ENCODE data around the gene RCBTB1. TPM values are rescaled to one million over a fixed set of nuclear protein-coding genes. Genes with fewer than 3 reads are reported as not detected.

The RCBTB1 gene
- total and polyA plus RNA-seq, 10 of the 15 experiments (the other 5 are each of a cell fraction or from before 2014, with no cell fraction given): 5.1 to 13.5 (median 11.2) TPM

DNA sequence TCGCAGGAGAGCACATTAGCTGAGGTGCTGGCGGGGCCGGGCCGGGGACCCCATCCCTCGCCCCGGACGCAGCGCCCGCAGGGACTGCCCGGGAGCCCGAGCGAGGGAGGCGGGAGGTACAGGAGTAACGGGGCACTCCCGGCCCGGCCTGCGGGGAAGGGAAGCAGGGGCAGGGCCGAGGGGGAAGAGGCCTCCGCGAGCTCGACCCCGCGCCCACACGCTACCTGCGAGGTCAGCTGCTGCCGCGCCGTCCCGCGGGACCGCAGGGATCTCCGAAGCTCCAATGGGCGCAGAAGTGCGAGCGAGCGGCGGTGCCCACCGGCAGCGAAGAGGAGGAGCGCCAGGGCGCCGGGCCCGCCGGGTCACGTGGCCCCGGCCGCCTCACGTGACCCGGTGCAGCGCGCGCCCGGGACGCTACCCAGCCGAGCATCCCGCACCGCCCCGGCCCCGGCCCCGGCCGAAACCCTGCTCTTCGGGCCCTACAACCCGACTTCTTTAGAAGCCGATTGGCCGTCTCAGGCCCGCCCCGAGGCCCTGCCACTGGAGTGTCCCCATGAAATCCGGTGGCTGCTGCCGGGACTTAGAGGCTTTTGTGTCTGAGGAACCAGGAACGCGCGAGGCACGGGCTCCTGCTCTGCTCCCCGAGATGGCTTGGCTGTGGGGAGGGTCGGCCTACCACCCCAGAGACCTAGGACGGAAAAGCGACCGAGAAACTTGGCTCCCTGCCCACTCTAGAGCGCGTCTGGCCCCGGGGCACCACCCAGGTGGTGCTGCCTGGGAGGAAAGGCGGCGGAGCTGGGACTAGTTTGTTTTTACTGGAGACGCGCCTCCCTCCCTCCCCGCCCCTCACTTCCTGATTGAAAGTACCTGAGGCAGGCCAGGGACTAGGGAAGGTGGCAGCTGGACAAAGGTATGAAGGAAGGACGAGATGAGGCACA, at the start of gene RCBTB1 (continued):
- TF ChIP-seq, protein P1, sequence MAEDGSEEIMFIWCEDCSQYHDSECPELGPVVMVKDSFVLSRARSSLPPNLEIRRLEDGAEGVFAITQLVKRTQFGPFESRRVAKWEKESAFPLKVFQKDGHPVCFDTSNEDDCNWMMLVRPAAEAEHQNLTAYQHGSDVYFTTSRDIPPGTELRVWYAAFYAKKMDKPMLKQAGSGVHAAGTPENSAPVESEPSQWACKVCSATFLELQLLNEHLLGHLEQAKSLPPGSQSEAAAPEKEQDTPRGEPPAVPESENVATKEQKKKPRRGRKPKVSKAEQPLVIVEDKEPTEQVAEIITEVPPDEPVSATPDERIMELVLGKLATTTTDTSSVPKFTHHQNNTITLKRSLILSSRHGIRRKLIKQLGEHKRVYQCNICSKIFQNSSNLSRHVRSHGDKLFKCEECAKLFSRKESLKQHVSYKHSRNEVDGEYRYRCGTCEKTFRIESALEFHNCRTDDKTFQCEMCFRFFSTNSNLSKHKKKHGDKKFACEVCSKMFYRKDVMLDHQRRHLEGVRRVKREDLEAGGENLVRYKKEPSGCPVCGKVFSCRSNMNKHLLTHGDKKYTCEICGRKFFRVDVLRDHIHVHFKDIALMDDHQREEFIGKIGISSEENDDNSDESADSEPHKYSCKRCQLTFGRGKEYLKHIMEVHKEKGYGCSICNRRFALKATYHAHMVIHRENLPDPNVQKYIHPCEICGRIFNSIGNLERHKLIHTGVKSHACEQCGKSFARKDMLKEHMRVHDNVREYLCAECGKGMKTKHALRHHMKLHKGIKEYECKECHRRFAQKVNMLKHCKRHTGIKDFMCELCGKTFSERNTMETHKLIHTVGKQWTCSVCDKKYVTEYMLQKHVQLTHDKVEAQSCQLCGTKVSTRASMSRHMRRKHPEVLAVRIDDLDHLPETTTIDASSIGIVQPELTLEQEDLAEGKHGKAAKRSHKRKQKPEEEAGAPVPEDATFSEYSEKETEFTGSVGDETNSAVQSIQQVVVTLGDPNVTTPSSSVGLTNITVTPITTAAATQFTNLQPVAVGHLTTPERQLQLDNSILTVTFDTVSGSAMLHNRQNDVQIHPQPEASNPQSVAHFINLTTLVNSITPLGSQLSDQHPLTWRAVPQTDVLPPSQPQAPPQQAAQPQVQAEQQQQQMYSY (CRISPR knock-in tag; IDR thresholded peaks at IDR 0.05): no peak
- TF ChIP-seq ESRRA (IDR thresholded peaks at IDR 0.05; ENCODE audit: low read length): no peak
- TF ChIP-seq CREM (IDR thresholded peaks at IDR 0.05; ENCODE audit: low read depth): no peak
- TF ChIP-seq, protein P2, sequence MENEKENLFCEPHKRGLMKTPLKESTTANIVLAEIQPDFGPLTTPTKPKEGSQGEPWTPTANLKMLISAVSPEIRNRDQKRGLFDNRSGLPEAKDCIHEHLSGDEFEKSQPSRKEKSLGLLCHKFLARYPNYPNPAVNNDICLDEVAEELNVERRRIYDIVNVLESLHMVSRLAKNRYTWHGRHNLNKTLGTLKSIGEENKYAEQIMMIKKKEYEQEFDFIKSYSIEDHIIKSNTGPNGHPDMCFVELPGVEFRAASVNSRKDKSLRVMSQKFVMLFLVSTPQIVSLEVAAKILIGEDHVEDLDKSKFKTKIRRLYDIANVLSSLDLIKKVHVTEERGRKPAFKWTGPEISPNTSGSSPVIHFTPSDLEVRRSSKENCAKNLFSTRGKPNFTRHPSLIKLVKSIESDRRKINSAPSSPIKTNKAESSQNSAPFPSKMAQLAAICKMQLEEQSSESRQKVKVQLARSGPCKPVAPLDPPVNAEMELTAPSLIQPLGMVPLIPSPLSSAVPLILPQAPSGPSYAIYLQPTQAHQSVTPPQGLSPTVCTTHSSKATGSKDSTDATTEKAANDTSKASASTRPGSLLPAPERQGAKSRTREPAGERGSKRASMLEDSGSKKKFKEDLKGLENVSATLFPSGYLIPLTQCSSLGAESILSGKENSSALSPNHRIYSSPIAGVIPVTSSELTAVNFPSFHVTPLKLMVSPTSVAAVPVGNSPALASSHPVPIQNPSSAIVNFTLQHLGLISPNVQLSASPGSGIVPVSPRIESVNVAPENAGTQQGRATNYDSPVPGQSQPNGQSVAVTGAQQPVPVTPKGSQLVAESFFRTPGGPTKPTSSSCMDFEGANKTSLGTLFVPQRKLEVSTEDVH (IDR thresholded peaks at IDR 0.05; ENCODE audit: low read depth, partially characterized antibody): no peak
- TF ChIP-seq PAX8 (IDR thresholded peaks at IDR 0.05): no peak
- TF ChIP-seq, protein P3, sequence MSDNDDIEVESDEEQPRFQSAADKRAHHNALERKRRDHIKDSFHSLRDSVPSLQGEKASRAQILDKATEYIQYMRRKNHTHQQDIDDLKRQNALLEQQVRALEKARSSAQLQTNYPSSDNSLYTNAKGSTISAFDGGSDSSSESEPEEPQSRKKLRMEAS (IDR thresholded peaks at IDR 0.05; ENCODE audit: low read depth, low read length): peak; percentile 84
- TF ChIP-seq, protein P4, sequence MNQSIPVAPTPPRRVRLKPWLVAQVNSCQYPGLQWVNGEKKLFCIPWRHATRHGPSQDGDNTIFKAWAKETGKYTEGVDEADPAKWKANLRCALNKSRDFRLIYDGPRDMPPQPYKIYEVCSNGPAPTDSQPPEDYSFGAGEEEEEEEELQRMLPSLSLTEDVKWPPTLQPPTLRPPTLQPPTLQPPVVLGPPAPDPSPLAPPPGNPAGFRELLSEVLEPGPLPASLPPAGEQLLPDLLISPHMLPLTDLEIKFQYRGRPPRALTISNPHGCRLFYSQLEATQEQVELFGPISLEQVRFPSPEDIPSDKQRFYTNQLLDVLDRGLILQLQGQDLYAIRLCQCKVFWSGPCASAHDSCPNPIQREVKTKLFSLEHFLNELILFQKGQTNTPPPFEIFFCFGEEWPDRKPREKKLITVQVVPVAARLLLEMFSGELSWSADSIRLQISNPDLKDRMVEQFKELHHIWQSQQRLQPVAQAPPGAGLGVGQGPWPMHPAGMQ (IDR thresholded peaks at IDR 0.05; ENCODE audit: borderline replicate concordance): no peak
- no peak for TF ChIP-seq NRF1 (conservative IDR thresholded peaks at IDR 0.05; ENCODE audit: low read depth, low read length)
- no peak for TF ChIP-seq ETV6 (conservative IDR thresholded peaks at IDR 0.05 in 1 of 2, IDR thresholded peaks at IDR 0.05 in 1 of 2; ENCODE audit: borderline replicate concordance in 1 of 2, low read depth in 1 of 2)
- no peak for TF ChIP-seq HDAC6 (IDR thresholded peaks at IDR 0.05; ENCODE audit: unreplicated experiment)
- peak; percentile 53; the same call in 1 of the 2 replicates for TF ChIP-seq TAF1 (IDR thresholded peaks at IDR 0.05; ENCODE audit: borderline replicate concordance, low read depth, low read length)
- TF ChIP-seq POU2F2 (IDR thresholded peaks at IDR 0.05; ENCODE audit: borderline replicate concordance, low read depth, low read length): no peak
- TF ChIP-seq, protein P5, sequence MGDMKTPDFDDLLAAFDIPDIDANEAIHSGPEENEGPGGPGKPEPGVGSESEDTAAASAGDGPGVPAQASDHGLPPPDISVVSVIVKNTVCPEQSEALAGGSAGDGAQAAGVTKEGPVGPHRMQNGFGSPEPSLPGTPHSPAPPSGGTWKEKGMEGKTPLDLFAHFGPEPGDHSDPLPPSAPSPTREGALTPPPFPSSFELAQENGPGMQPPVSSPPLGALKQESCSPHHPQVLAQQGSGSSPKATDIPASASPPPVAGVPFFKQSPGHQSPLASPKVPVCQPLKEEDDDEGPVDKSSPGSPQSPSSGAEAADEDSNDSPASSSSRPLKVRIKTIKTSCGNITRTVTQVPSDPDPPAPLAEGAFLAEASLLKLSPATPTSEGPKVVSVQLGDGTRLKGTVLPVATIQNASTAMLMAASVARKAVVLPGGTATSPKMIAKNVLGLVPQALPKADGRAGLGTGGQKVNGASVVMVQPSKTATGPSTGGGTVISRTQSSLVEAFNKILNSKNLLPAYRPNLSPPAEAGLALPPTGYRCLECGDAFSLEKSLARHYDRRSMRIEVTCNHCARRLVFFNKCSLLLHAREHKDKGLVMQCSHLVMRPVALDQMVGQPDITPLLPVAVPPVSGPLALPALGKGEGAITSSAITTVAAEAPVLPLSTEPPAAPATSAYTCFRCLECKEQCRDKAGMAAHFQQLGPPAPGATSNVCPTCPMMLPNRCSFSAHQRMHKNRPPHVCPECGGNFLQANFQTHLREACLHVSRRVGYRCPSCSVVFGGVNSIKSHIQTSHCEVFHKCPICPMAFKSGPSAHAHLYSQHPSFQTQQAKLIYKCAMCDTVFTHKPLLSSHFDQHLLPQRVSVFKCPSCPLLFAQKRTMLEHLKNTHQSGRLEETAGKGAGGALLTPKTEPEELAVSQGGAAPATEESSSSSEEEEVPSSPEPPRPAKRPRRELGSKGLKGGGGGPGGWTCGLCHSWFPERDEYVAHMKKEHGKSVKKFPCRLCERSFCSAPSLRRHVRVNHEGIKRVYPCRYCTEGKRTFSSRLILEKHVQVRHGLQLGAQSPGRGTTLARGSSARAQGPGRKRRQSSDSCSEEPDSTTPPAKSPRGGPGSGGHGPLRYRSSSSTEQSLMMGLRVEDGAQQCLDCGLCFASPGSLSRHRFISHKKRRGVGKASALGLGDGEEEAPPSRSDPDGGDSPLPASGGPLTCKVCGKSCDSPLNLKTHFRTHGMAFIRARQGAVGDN (IDR thresholded peaks at IDR 0.05): 0 out of 2 replicates have a peak, but pooled peaks have one; percentile 42
- no peak for TF ChIP-seq NBN (IDR thresholded peaks at IDR 0.05)
- no peak for TF ChIP-seq SUZ12 (IDR thresholded peaks at IDR 0.05; ENCODE audit: unreplicated experiment)
- peak; percentile 30; the same call in 1 of the 2 replicates for TF ChIP-seq POLR2AphosphoS5 (IDR thresholded peaks at IDR 0.05; ENCODE audit: low read length)

All from GM12878 (cell line).